Naive thymus-derived CD8-positive, alpha-beta T cell (primary cell): Measurements from ENCODE around the gene EIF4E1B. TPM values are rescaled to one million over a fixed set of nuclear protein-coding genes. Genes with fewer than 3 reads are reported as not detected.

Experiments used
- ATAC-seq, 2 donors: fragments of 150-1000 bp; cut with Tn5 transposase in 1 of 2; sonication (Bioruptor Pico), chemical (Tn5 transposase) in 1 of 2; 1 replicate in 1 of 2; 2 replicates in 1 of 2; pipeline ENCODE4 v1.10.0; 2021; ENCODE audit warnings: mild to moderate bottlenecking in 2 of 2, moderate library complexity in 2 of 2
- POLR2A ChIA-PET: fragments of 350-600 bp; sonication (Branson Sonifier 250); formaldehyde crosslinking; loops from one replicate; lab custom pipeline; 2021; ENCODE audit warnings: antibody characterized with exemption; lab: Charles Lee
- DNase-seq, 10 donors: peaks; one replicate each; pipeline versions ENCODE4 v3.0.0 to v3.0.0-alpha.2; 2020 to 2022
- H3K27ac Mint-ChIP-seq, 10 donors: one replicate each; pipeline ENCODE4 v1.8.0; 2020 to 2022; ENCODE audit warnings: mild to moderate bottlenecking in 10 of 10, mixed read lengths in 10 of 10, moderate library complexity in 4 of 10, inconsistent platforms in 1 of 10
- H3K27me3 Mint-ChIP-seq, 5 donors: one replicate each; pipeline ENCODE4 v1.8.0; 2021 to 2022; ENCODE audit warnings: mixed read lengths in 5 of 5
- H3K36me3 Mint-ChIP-seq, 3 donors: one replicate each; pipeline ENCODE4 v1.8.0; 2020 to 2022; ENCODE audit warnings: mixed read lengths in 3 of 3, mild to moderate bottlenecking in 2 of 3, inconsistent platforms in 1 of 3
- H3K4me1 Mint-ChIP-seq, 4 donors: one replicate each; pipeline ENCODE4 v1.8.0; 2021 to 2022; ENCODE audit warnings: mixed read lengths in 4 of 4
- H3K4me3 Mint-ChIP-seq, 10 donors: one replicate each; pipeline ENCODE4 v1.8.0; 2020 to 2022; ENCODE audit warnings: mild to moderate bottlenecking in 10 of 10, mixed read lengths in 10 of 10, moderate library complexity in 6 of 10, inconsistent platforms in 1 of 10
- H3K9me3 Mint-ChIP-seq, 9 donors: one replicate each; pipeline ENCODE4 v1.8.0; 2020 to 2022; ENCODE audit warnings: mixed read lengths in 9 of 9, mild to moderate bottlenecking in 3 of 9, inconsistent platforms in 1 of 9, moderate library complexity in 1 of 9
- polyA plus RNA-seq, 3 donors: library from polyadenylated mRNA; unstranded; fragments of 300-500 nt; fragmentation: Illumina TruSeq; gene quantifications; one replicate each; pipeline ENCODE4 v1.2.3, GENCODE V29; 2021
- total RNA-seq, 8 experiments: library from RNA in 2 of 8; stranded (reverse) in 2 of 8; gene quantifications; one replicate each; pipeline ENCODE4 v1.2.3 and lab custom pipeline; 2021 to 2026

EIF4E1B gene
- total and polyA plus RNA-seq, 5 experiments from 2014 or later = not detected

GRCh38 chr5:176675676-176676360, 45.3 kb downstream of the EIF4E1B start:
- H3K27ac Mint-ChIP-seq = no peak overlapping the region
- H3K4me1 Mint-ChIP-seq = peaks cover 0 to 1% (median 0%) of the 10 kb centered on the region in 4 donors
- H3K36me3 Mint-ChIP-seq = peaks cover 0 to 3% (median 0%) of the 10 kb centered on the region in 3 donors
- DNase-seq (no peak), ATAC-seq (no peak)
- no peaks in the 10 kb centered on the region for H3K9me3 Mint-ChIP-seq
- no peak overlapping the region for H3K4me3 Mint-ChIP-seq
- peaks cover 6 to 69% (median 48%) of the 10 kb centered on the region in 5 donors for H3K27me3 Mint-ChIP-seq
- POLR2A ChIA-PET = no interaction called here

- DNase-seq (no peak), ATAC-seq (no peak)
- H3K4me1 Mint-ChIP-seq = peaks cover 0 to 1% (median 0%) of the 10 kb centered on the region in 4 donors
- H3K36me3 Mint-ChIP-seq = peaks cover 0 to 3% (median 0%) of the 10 kb centered on the region in 3 donors
- POLR2A ChIA-PET = no interaction called here
- no peaks in the 10 kb centered on the region for H3K9me3 Mint-ChIP-seq
- H3K27me3 Mint-ChIP-seq = peaks cover 7 to 68% (median 46%) of the 10 kb centered on the region in 5 donors
- no peak overlapping the region for H3K27ac Mint-ChIP-seq
- H3K4me3 Mint-ChIP-seq = no peak overlapping the region
These were observed 45.9 kb downstream of the EIF4E1B start for GRCh38 chr5:176676361-176676824.

GRCh38 chr5:176677209-176677939, 46.9 kb downstream of the EIF4E1B start:
- Mint-ChIP-seq H3K9me3 (no peaks in the 10 kb centered on the region), H3K4me3 (no peak overlapping the region), H3K36me3 (peaks cover 0 to 3% (median 0%) of the 10 kb centered on the region in 3 donors), H3K27me3 (peaks cover 10 to 67% (median 46%) of the 10 kb centered on the region in 5 donors), H3K4me1 (peaks cover 0 to 1% (median 0%) of the 10 kb centered on the region in 4 donors), H3K27ac (no peak overlapping the region)
- DNase-seq (no peak), ATAC-seq (no peak)
- POLR2A ChIA-PET = no interaction called here

GRCh38 chr5:176678584-176678983, 48.1 kb downstream of the EIF4E1B start:
- Mint-ChIP-seq H3K9me3 (peaks cover 0 to 2% (median 0%) of the 10 kb centered on the region in 9 donors), H3K4me1 (peaks cover 0 to 1% (median 0%) of the 10 kb centered on the region in 4 donors), H3K27me3 (peaks cover 14 to 70% (median 50%) of the 10 kb centered on the region in 5 donors)

GRCh38 chr5:176679365-176680225, 49.1 kb downstream of the EIF4E1B start:
- Mint-ChIP-seq H3K4me3 (no peak overlapping the region), H3K27ac (no peak overlapping the region), H3K4me1 (peaks cover 0 to 1% (median 0%) of the 10 kb centered on the region in 4 donors), H3K27me3 (peaks cover 22 to 74% (median 52%) of the 10 kb centered on the region in 5 donors), H3K9me3 (peaks cover 0 to 13% (median 4%) of the 10 kb centered on the region in 9 donors), H3K36me3 (peaks cover 0 to 9% (median 4%) of the 10 kb centered on the region in 3 donors)
- POLR2A ChIA-PET = no interaction called here
- ATAC-seq = no peak
- DNase-seq = no peak

More at GRCh38 chr5:176678584-176678983, 48.1 kb downstream of the EIF4E1B start:
- Mint-ChIP-seq H3K27ac (no peak overlapping the region), H3K36me3 (peaks cover 0 to 3% (median 0%) of the 10 kb centered on the region in 3 donors), H3K4me3 (no peak overlapping the region)
- DNase-seq = no peak
- no peak for ATAC-seq
- POLR2A ChIA-PET = no interaction called here

- H3K4me1 Mint-ChIP-seq = peaks cover 0 to 1% (median 0%) of the 10 kb centered on the region in 4 donors
- H3K27me3 Mint-ChIP-seq = peaks cover 25 to 74% (median 54%) of the 10 kb centered on the region in 5 donors
- peaks cover 0 to 14% (median 6%) of the 10 kb centered on the region in 3 donors for H3K36me3 Mint-ChIP-seq
- H3K27ac Mint-ChIP-seq = no peak overlapping the region
- ATAC-seq (no peak), DNase-seq (no peak)
- POLR2A ChIA-PET = no interaction called here
- H3K4me3 Mint-ChIP-seq = no peak overlapping the region
- H3K9me3 Mint-ChIP-seq = peaks cover 2 to 19% (median 8%) of the 10 kb centered on the region in 9 donors
These were observed 49.7 kb downstream of the EIF4E1B start for GRCh38 chr5:176680226-176680563.

- POLR2A ChIA-PET = no interaction called here
- peaks cover 0 to 1% (median 0%) of the 10 kb centered on the region in 4 donors for H3K4me1 Mint-ChIP-seq
- H3K27ac Mint-ChIP-seq = no peak overlapping the region
- H3K27me3 Mint-ChIP-seq = peaks cover 26 to 67% (median 53%) of the 10 kb centered on the region in 5 donors
- ATAC-seq = no peak
- DNase-seq = no peak
- H3K4me3 Mint-ChIP-seq = no peak overlapping the region
- peaks cover 8 to 28% (median 16%) of the 10 kb centered on the region in 9 donors for H3K9me3 Mint-ChIP-seq
- H3K36me3 Mint-ChIP-seq = peaks cover 0 to 23% (median 9%) of the 10 kb centered on the region in 3 donors
These were observed 51.6 kb downstream of the EIF4E1B start for GRCh38 chr5:176682016-176682531.

GRCh38 chr5:176685010-176685409, 54.5 kb downstream of the EIF4E1B start:
- peaks cover 4 to 23% (median 7%) of the 10 kb centered on the region in 3 donors for H3K36me3 Mint-ChIP-seq
- H3K4me1 Mint-ChIP-seq = no peaks in the 10 kb centered on the region
- peaks cover 28 to 49% (median 37%) of the 10 kb centered on the region in 5 donors for H3K27me3 Mint-ChIP-seq
- ATAC-seq (no peak), DNase-seq (no peak)
- H3K27ac Mint-ChIP-seq = no peak overlapping the region
- POLR2A ChIA-PET = no interaction called here
- no peak overlapping the region for H3K4me3 Mint-ChIP-seq
- peaks cover 8 to 41% (median 24%) of the 10 kb centered on the region in 9 donors for H3K9me3 Mint-ChIP-seq

- Mint-ChIP-seq H3K4me3 (no peak overlapping the region), H3K36me3 (peaks cover 4 to 23% (median 7%) of the 10 kb centered on the region in 3 donors), H3K27ac (no peak overlapping the region), H3K27me3 (peaks cover 31 to 51% (median 44%) of the 10 kb centered on the region in 5 donors), H3K4me1 (no peaks in the 10 kb centered on the region), H3K9me3 (peaks cover 8 to 41% (median 26%) of the 10 kb centered on the region in 9 donors)
- DNase-seq (no peak), ATAC-seq (no peak)
- POLR2A ChIA-PET = no interaction called here
These were observed 56.8 kb downstream of the EIF4E1B start for GRCh38 chr5:176687247-176687646.

- Mint-ChIP-seq H3K4me1 (peaks cover 0 to 2% (median 0%) of the 10 kb centered on the region in 4 donors), H3K36me3 (peaks cover 4 to 23% (median 7%) of the 10 kb centered on the region in 3 donors), H3K4me3 (no peak overlapping the region), H3K9me3 (peaks cover 8 to 41% (median 26%) of the 10 kb centered on the region in 9 donors), H3K27ac (no peak overlapping the region), H3K27me3 (peaks cover 29 to 50% (median 42%) of the 10 kb centered on the region in 5 donors)
- ATAC-seq (no peak), DNase-seq (no peak)
- POLR2A ChIA-PET = no interaction called here
These were observed 57.4 kb downstream of the EIF4E1B start for GRCh38 chr5:176687881-176688280.

- ATAC-seq = no peak
- POLR2A ChIA-PET = no interaction called here
- H3K27me3 Mint-ChIP-seq = peaks cover 35 to 67% (median 56%) of the 10 kb centered on the region in 5 donors
These were observed 60.4 kb downstream of the EIF4E1B start for GRCh38 chr5:176690911-176691310.

GRCh38 chr5:176691524-176691923, 61.0 kb downstream of the EIF4E1B start:
- Mint-ChIP-seq H3K36me3 (peaks cover 0 to 4% (median 0%) of the 10 kb centered on the region in 3 donors), H3K27me3 (peaks cover 35 to 72% (median 58%) of the 10 kb centered on the region in 5 donors), H3K4me3 (no peak overlapping the region), H3K9me3 (peaks cover 0 to 17% (median 0%) of the 10 kb centered on the region in 9 donors), H3K27ac (peak overlapping the region in 1 of 10 donors; percentile 9), H3K4me1 (peaks cover 0 to 2% (median 0%) of the 10 kb centered on the region in 4 donors)
- no peak for DNase-seq
- POLR2A ChIA-PET = no interaction called here
- no peak for ATAC-seq

More at GRCh38 chr5:176690911-176691310, 60.4 kb downstream of the EIF4E1B start:
- DNase-seq = no peak
- Mint-ChIP-seq H3K27ac (peak overlapping the region in 1 of 10 donors; percentile 15), H3K36me3 (peaks cover 0 to 4% (median 2%) of the 10 kb centered on the region in 3 donors), H3K9me3 (peaks cover 1 to 19% (median 3%) of the 10 kb centered on the region in 9 donors), H3K4me3 (peak overlapping the region in 1 of 10 donors; percentile 11), H3K4me1 (peaks cover 0 to 2% (median 0%) of the 10 kb centered on the region in 4 donors)
